Endothelial cell of umbilical vein (primary cell): ENCODE results near the gene CYP46A1. TPM values are rescaled to one million over a fixed set of nuclear protein-coding genes. Genes with fewer than 3 reads are reported as not detected.

Experiments used
- BruUV-seq: library from RNA; stranded (reverse); fragments of 400-500 nt; replicated peaks from 2 replicates; lab custom pipeline; 2021; lab: Mats Ljungman, UMichigan
- CTCF ChIA-PET: fragments of 300-600, 350-600 bp; sonication (Branson Sonifier 250); formaldehyde crosslinking; loops from one replicate; lab custom pipeline; 2021; ENCODE audit warnings: antibody characterized with exemption, inconsistent platforms; lab: Charles Lee
- POLR2A ChIA-PET: fragments of 300-600, 350-600 bp; sonication (Branson Sonifier 250); formaldehyde crosslinking; loops from one replicate; lab custom pipeline; 2021; ENCODE audit warnings: antibody characterized with exemption, inconsistent platforms; lab: Charles Lee
- DNase-seq: peaks from one replicate; pipeline ENCODE4 v3.0.0-alpha.2; 2011; ENCODE audit warnings: low read depth, low spot score
- FAIRE-seq: peaks from 2 replicates; lab custom pipeline; 2011; peaks lifted over from hg19 to GRCh38; lab: Jason Lieb, UNC
- H2AFZ ChIP-seq: 2 replicates; pipeline ENCODE4 v1.6.0; 2012; ENCODE audit warnings: low read depth, low read length, control low read depth, inconsistent platforms
- H3K27ac ChIP-seq: 2 replicates; pipeline ENCODE4 v1.5.1; 2011; ENCODE audit warnings: low read depth, mild to moderate bottlenecking, control low read depth, low read length, moderate library complexity; ENCODE audit not compliant: insufficient read depth
- H3K27me3 ChIP-seq, 2 experiments: 2 replicates each; pipeline versions ENCODE4 v1.6.0 to v1.6.1; 2011; ENCODE audit warnings: low read length in 2 of 2, mixed read lengths in 1 of 2; ENCODE audit not compliant: control insufficient read depth in 2 of 2, insufficient read depth in 2 of 2
- H3K36me3 ChIP-seq, 2 experiments: 2 replicates in 1 of 2; 3 replicates in 1 of 2; pipeline ENCODE4 v1.5.1; 2011; ENCODE audit warnings: low read length in 2 of 2, mild to moderate bottlenecking in 1 of 2, moderate library complexity in 1 of 2; ENCODE audit not compliant: control insufficient read depth in 2 of 2, insufficient read depth in 2 of 2; ENCODE audit errors: extremely low read depth in 1 of 2
- H3K4me1 ChIP-seq: 3 replicates; pipeline ENCODE4 v1.5.1; 2011; ENCODE audit warnings: mild to moderate bottlenecking, low read length; ENCODE audit not compliant: control insufficient read depth, insufficient read depth; ENCODE audit errors: extremely low read depth
- H3K4me2 ChIP-seq: 2 replicates; pipeline ENCODE4 v1.6.1; 2011; ENCODE audit warnings: low read length, control low read depth, mixed read lengths; ENCODE audit not compliant: insufficient read depth
- H3K4me3 ChIP-seq, 3 experiments: fragments of 200-600 bp in 1 of 3; sonication (generic), shearing (Covaris generic) in 1 of 3; replicated peaks in 1 of 3; 2 replicates each; pipeline ENCODE4 v1.5.1; 2011 to 2016; ENCODE audit warnings: control low read depth in 3 of 3, low read length in 3 of 3, mild to moderate bottlenecking in 2 of 3, inconsistent platforms in 1 of 3, low read depth in 1 of 3, moderate library complexity in 1 of 3; ENCODE audit not compliant: insufficient read depth in 1 of 3
- H3K79me2 ChIP-seq: 2 replicates; pipeline ENCODE4 v1.6.0; 2012; ENCODE audit warnings: low read length, inconsistent platforms; ENCODE audit not compliant: control insufficient read depth, insufficient read depth
- H3K9ac ChIP-seq: replicated peaks from 2 replicates; pipeline ENCODE3; 2011; ENCODE audit warnings: low read length, control low read depth; ENCODE audit not compliant: insufficient read depth; ENCODE audit errors: extremely low read depth
- H3K9me1 ChIP-seq: replicated peaks from 3 replicates; pipeline ENCODE4 v1.6.0; 2011; ENCODE audit warnings: mild to moderate bottlenecking, low read length; ENCODE audit not compliant: control insufficient read depth, insufficient read depth; ENCODE audit errors: extremely low read depth
- H3K9me3 ChIP-seq: replicated peaks from 2 replicates; pipeline ENCODE4 v1.5.1; 2012; ENCODE audit warnings: low read length, inconsistent platforms; ENCODE audit not compliant: control insufficient read depth, insufficient read depth
- H4K20me1 ChIP-seq: replicated peaks from 2 replicates; pipeline ENCODE3; 2011; ENCODE audit warnings: mild to moderate bottlenecking, low read length; ENCODE audit not compliant: control insufficient read depth, insufficient read depth; ENCODE audit errors: extremely low read depth
- EZH2 ChIP-seq: IDR thresholded peaks from 2 replicates; pipeline ENCODE4 v1.6.1; 2012; ENCODE audit warnings: borderline replicate concordance, low read depth, mild to moderate bottlenecking, moderate library complexity, low read length, inconsistent platforms; ENCODE audit not compliant: severe bottlenecking
- FOS ChIP-seq: IDR thresholded peaks from 2 replicates; pipeline ENCODE4 v1.6.1; 2011; ENCODE audit warnings: mild to moderate bottlenecking, low read length, moderate library complexity, borderline replicate concordance; ENCODE audit not compliant: insufficient read depth
- GATA2 ChIP-seq: IDR thresholded peaks from 2 replicates; pipeline ENCODE4 v1.7.0; 2011; ENCODE audit warnings: low read depth, mild to moderate bottlenecking, moderate library complexity, mixed read lengths, low read length; ENCODE audit not compliant: insufficient read length, insufficient read depth
- JUN ChIP-seq: IDR thresholded peaks from 2 replicates; pipeline ENCODE4 v1.6.1; 2011; ENCODE audit warnings: borderline replicate concordance, low read depth; ENCODE audit not compliant: insufficient read length, insufficient read depth
- MYC ChIP-seq: IDR thresholded peaks from one replicate; pipeline ENCODE4 v1.6.1; 2011; ENCODE audit warnings: mild to moderate bottlenecking, low read depth, low read length
- POLR2A ChIP-seq: IDR thresholded peaks from 2 replicates; pipeline ENCODE4 v1.6.1; 2012; ENCODE audit warnings: low read depth, mild to moderate bottlenecking, control low read depth, low read length
- POLR2AphosphoS5 ChIP-seq: IDR thresholded peaks from 2 replicates; pipeline ENCODE4 v1.6.1; 2012; ENCODE audit warnings: low read depth, mild to moderate bottlenecking, control low read depth, low read length, moderate library complexity; ENCODE audit not compliant: insufficient read depth
- dilution Hi-C: fragments of 300-500 bp; cut with MboI; formaldehyde crosslinking; loops from one replicate; pipeline ENCODE4 v1.15.0; 2019; ENCODE audit warnings: low sequenced_read_pairs; ENCODE audit not compliant: extremely low pct_ligation_motif_present
- intact Hi-C: fragments of 100-400 bp; cut with micrococcal nuclease; formaldehyde crosslinking; loops from one replicate; pipeline ENCODE4 v1.10.0; 2022
- polyA plus RNA-seq, 4 experiments: library from polyadenylated mRNA; depleted of rRNA in 3 of 4; stranded (reverse) in 3 of 4; unstranded in 1 of 4; fragments of >200 nt; gene quantifications; 2 replicates each; pipeline versions ENCODE4 v1.2.1 to v1.2.3, GENCODE V29; 2011 to 2012; ENCODE audit warnings: missing spikeins in 1 of 4
- total RNA-seq: library from RNA; stranded (reverse); gene quantifications from 2 replicates; pipeline ENCODE4 v1.2.3, GENCODE V29; 2021
- TF ChIP-seq, protein P1 (sequence below): IDR thresholded peaks from 2 replicates; pipeline ENCODE4 v1.6.1; 2011; ENCODE audit not compliant: insufficient read depth, insufficient read length
- TF ChIP-seq, protein P2 (sequence below), 2 donors: IDR thresholded peaks; 1 replicate in 1 of 2; 2 replicates in 1 of 2; pipeline ENCODE4 v1.5.1; 2011; ENCODE audit warnings: low read length in 2 of 2, mild to moderate bottlenecking in 2 of 2, moderate library complexity in 2 of 2, control low read depth in 1 of 2, inconsistent platforms in 1 of 2, low read depth in 1 of 2; ENCODE audit not compliant: insufficient read depth in 1 of 2; ENCODE audit errors: extremely low read depth in 1 of 2

CYP46A1 gene
- total and polyA plus RNA-seq, 2 donors (not counting 3 experiments of a cell fraction or from before 2014, with no cell fraction given) = 0.03 to 0.24 TPM

GRCh38 chr14:99727096-99727870, 43.2 kb downstream of the CYP46A1 start:
- H3K9me3 ChIP-seq = no peaks in the 10 kb centered on the region
- no peak for DNase-seq
- H3K4me1 ChIP-seq = peaks cover 3% of the 10 kb centered on the region
- no peak overlapping the region for H2AFZ ChIP-seq
- H3K9me1 ChIP-seq = no peaks in the 10 kb centered on the region
- no peak overlapping the region for H3K27ac ChIP-seq
- H3K27me3 ChIP-seq = no peaks in the 10 kb centered on the region
- H3K9ac ChIP-seq = no peak overlapping the region
- CTCF ChIA-PET = interaction anchor here (1.0 to 4.3 kb wide), 8 partner anchors 25 to 220 kb away, joined by 3 to 35 read pairs (median 4); partner anchors contain the start of gene EML1
- intact Hi-C loops (no loop called here), dilution Hi-C loops (no loop called here)
- no peak overlapping the region for H3K4me3 ChIP-seq
- POLR2A ChIA-PET = no interaction called here
- no peak overlapping the region for H3K4me2 ChIP-seq
- no peaks in the 10 kb centered on the region for H4K20me1 ChIP-seq
- BruUV-seq = no TSS peak
- H3K36me3 ChIP-seq = no peaks in the 10 kb centered on the region
- H3K79me2 ChIP-seq = no peaks in the 10 kb centered on the region
- no peak for TF ChIP-seq MYC
- TF ChIP-seq, protein P1, sequence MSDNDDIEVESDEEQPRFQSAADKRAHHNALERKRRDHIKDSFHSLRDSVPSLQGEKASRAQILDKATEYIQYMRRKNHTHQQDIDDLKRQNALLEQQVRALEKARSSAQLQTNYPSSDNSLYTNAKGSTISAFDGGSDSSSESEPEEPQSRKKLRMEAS = no peak
- TF ChIP-seq, protein P2, sequence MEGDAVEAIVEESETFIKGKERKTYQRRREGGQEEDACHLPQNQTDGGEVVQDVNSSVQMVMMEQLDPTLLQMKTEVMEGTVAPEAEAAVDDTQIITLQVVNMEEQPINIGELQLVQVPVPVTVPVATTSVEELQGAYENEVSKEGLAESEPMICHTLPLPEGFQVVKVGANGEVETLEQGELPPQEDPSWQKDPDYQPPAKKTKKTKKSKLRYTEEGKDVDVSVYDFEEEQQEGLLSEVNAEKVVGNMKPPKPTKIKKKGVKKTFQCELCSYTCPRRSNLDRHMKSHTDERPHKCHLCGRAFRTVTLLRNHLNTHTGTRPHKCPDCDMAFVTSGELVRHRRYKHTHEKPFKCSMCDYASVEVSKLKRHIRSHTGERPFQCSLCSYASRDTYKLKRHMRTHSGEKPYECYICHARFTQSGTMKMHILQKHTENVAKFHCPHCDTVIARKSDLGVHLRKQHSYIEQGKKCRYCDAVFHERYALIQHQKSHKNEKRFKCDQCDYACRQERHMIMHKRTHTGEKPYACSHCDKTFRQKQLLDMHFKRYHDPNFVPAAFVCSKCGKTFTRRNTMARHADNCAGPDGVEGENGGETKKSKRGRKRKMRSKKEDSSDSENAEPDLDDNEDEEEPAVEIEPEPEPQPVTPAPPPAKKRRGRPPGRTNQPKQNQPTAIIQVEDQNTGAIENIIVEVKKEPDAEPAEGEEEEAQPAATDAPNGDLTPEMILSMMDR (IDR thresholded peaks at IDR 0.05; ENCODE audit: extremely low read depth in 1 of 2, insufficient read depth in 1 of 2, low read depth in 1 of 2, low read length in 2 of 2) = no peak
- TF ChIP-seq GATA2 = no peak
- no peak for TF ChIP-seq POLR2A
- no peak for TF ChIP-seq POLR2AphosphoS5
- TF ChIP-seq FOS = no peak
- no peak for TF ChIP-seq JUN
- TF ChIP-seq EZH2 = no peak
- FAIRE-seq = no peak
